ENCODE data around the gene SRD5A1.

DNA sequence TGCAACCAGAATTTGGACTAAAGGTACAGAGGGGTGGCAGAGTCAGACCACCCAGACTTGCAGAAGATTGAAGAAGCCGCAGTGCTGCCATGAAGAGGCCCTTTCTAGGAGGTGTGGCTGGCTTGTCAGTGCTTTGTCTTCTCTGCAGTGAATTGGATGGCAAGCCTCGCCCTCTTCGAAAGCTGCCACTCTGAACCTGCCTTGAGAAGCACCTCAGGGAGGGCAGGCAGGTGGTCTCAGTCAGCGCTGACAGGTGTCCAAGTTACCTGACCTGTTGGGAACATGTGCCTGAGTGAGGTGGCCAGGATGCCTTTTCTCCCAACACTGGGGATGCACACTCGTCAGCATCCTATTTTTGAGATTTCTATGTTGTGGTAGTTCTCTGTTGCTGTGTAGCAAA, 86.2 kb downstream of the SRD5A1 start:
- TF ChIP-seq EZH2 (IDR thresholded peaks at IDR 0.05; ENCODE audit: low read depth), result no peak
- TF ChIP-seq, protein P1, sequence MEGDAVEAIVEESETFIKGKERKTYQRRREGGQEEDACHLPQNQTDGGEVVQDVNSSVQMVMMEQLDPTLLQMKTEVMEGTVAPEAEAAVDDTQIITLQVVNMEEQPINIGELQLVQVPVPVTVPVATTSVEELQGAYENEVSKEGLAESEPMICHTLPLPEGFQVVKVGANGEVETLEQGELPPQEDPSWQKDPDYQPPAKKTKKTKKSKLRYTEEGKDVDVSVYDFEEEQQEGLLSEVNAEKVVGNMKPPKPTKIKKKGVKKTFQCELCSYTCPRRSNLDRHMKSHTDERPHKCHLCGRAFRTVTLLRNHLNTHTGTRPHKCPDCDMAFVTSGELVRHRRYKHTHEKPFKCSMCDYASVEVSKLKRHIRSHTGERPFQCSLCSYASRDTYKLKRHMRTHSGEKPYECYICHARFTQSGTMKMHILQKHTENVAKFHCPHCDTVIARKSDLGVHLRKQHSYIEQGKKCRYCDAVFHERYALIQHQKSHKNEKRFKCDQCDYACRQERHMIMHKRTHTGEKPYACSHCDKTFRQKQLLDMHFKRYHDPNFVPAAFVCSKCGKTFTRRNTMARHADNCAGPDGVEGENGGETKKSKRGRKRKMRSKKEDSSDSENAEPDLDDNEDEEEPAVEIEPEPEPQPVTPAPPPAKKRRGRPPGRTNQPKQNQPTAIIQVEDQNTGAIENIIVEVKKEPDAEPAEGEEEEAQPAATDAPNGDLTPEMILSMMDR (conservative IDR thresholded peaks at IDR 0.05), result no peak
